Stimulated activated CD4-positive, alpha-beta T cell treated with anti-CD3 and anti-CD28 coated beads, Interleukin-15, amount 100 ng/mL, for 24 hours (primary cell): ENCODE results near the gene EDEM1.
A peak's percentile ranks its signal among the peaks of the same experiment; 100 is the strongest.
"Not testable (repeated sequence)": the region's sequence is repeated elsewhere in the genome, so short reads cannot be mapped to it uniquely, and the experiment has no call there.

Experiments used
- DNase-seq: peaks from one replicate; pipeline ENCODE4 v3.0.0-alpha.2; 2020

Gene EDEM1

DNA sequence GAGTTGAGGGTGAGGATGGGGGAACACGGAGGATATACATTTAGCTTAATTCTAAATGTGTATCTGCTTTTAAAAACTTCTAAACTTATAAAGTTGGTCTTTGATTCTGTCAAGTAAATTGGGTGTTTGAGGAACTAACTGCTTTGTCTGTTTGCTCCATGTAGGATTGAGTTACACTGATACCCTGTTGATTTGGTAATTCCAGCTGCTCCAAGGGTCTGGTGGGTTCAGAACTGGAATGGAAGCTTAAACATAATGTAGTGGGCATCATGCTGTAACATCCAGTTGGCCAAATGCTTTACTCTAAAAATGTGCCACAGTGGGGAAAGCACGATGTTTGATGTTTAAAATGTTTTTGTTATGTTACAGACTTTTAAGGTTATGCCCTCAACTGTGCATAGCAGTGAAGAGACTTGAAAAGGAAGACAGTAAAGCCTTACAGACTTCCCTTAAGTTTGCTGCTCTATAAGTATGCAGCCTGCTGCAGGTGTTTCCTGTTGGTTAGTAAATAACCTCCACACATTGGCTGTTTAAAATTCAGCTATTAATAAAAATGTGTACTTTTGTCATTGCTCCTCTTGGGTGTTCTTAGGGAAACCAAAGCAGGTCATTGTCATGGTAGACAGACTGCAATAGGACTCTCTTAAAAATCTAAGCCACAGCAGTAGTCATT, 5.9 kb upstream of the EDEM1 start:
- DNase-seq = no peak

DNA sequence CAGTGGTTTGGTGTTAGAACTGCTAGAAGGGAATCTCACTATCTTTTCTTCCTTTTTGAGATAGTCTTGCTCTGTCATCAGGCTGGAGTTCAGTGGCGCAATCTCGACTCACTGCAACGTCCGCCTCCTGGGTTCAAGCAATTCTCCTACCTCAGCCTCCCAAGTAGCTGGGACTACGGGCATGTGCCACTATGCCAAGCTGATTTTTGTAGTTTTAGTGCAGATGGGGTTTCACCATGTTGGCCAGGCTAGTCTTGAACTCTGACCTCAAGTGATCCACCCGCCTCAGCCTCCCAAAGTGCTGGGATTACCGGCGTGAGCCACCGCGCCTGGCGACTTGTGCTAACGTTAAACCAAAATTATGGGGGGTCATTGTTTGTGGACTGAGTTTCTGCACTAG, 3.8 kb upstream of the EDEM1 start:
- DNase-seq = not testable (repeated sequence)

DNA sequence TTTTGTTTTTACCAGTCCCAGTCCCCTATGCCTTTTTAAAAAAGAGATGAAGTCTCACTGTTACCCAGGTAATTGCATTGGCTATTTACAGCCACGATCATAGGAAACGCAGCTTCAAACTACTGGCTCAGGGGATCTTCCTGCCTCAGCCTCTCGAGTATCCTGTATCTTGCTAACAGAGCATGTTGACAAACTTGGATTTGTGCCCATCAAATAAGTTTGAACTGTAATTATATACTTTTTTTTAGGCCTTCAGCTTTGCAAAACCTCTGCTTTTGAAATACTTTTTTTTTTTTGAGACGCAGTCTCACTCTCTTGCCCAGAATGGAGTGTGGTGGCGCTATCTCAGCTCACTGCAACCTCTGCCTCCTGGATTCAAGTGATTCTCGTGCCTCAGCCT, 3.0 kb upstream of the EDEM1 start:
- DNase-seq = no peak

DNA sequence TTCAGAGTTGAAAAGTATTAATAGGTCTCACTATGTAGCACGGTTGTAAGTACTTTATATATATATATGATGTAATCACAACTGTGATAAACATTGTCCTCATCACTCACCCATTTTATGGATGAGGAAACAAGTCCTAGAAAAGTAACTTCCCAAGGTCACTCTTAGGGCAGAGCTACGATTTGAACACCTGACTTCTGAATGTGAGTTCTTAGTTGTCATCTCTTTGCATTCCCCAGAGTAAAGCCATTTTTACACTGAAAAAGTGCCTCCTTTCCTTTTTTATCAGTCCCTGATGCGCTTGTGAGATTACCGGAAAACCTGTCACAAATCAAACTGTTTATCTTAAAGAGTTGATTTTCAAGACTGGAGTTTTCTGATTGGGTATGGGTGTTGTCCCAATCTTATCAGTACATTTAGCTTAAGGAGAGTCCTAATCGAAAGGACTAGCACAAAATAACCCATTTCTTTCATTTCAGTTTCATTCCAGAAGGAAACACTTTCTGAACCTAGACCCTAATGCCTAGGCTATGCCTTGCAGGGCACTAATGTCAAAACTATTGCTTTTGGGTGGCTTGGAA, 2.3 kb upstream of the EDEM1 start:
- DNase-seq = no peak

DNA sequence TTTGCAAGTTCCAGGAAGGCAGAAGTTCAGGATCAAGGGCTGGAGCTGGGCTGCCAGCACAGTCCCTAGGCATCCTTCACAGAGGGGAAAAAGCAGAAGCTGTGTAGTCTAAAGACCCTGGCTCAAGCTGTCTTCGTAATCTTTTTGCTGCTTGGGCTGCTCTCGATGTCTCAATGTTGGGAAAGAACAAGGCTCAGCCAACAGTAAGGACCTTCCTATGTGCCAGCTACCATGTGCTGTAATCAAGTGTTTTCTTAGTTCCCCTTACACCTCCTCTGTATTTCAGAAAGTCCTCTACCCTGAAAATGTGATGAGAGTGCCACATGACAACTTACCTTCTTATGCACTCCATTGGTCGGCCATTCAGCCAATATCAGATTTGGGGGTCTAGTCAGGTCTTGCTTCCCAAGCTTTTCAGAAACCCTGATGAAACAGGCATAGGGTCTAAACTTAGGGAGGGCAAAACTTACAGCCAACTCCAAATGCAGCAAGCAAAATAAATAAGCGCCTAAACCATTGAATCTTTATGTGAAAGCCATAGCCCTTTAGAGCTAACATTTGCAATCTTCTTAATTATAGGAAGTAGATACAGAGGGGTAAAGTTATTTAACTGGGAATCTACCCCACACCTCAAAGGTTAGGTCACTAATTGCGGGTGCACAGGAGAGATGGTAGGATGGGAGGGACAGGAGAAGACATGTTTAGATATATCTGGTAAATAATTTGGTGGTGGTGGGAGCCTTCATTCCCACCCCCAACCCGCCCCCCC, 1.2 kb upstream of the EDEM1 start:
- no peak for DNase-seq

DNA sequence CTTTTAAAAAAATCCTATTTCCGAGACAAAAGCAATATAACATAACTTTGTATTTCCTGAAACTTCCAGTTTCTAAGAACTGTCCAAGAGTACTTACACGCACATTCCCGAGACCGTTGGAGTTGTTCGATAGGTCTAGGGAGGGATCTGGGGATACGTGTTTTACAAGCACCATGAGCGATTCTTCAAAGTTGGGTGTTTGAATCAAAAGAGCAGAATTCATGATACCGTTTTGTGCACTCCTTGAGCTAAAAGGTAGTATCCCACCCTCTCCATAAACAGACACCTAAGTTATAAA, 700 bp upstream of the EDEM1 start:
- DNase-seq = no peak

DNA sequence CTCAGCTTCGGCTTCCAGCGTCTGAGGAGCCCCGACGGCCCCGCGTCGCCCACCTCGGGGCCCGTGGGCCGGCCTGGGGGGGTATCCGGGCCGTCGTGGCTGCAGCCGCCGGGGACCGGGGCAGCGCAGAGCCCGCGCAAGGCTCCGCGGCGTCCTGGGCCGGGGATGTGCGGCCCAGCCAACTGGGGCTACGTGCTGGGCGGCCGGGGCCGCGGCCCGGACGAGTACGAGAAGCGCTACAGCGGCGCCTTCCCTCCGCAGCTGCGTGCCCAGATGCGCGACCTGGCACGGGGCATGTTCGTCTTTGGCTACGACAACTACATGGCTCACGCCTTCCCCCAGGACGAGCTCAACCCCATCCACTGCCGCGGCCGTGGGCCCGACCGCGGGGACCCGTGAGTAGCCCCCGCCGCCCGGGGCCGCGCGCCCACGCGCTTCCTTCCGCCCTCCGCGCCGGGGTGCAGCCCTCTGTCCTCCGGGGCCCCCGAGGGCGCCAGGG, 462 bp downstream of the EDEM1 start:
- DNase-seq = peak; percentile 62

DNA sequence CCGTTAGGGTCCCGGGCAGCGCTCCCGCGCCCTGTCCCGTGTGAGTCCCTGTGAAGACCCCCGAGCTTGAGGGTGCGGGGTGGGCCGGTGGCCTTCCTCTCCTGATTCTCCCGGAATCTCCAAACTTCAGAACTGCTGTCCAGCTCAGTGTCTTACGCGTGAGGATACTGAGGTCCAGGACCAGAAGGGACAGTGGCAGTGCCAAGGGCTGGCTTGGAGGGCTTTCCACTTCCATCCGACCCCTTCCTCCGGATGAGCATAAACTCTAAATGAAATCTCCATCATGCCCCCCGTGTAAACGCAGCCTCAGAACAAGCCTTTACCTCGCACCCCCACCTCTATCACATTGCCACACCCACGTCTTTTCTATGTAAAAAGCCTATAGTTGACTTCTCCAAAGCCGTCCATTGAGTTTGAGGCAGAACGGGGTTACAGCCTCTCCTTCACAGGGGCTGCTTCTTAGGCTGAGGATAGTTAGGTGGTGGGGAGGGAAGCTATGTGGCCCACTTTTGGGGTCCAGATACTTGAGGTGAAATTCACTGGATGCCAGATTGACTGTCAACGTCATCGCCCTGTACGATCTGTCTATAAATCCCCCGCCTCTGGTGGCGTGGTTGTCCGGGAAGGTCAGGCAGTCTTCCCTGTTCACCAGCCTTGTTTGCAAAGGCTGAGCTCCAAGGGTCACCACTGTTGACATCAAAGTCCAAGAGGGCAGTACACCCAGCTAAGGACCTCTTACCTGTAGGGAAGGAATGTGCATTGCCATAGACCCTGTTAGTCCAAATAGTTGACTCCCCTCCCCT, 1.1 kb downstream of the EDEM1 start:
- peak; percentile 60 for DNase-seq

DNA sequence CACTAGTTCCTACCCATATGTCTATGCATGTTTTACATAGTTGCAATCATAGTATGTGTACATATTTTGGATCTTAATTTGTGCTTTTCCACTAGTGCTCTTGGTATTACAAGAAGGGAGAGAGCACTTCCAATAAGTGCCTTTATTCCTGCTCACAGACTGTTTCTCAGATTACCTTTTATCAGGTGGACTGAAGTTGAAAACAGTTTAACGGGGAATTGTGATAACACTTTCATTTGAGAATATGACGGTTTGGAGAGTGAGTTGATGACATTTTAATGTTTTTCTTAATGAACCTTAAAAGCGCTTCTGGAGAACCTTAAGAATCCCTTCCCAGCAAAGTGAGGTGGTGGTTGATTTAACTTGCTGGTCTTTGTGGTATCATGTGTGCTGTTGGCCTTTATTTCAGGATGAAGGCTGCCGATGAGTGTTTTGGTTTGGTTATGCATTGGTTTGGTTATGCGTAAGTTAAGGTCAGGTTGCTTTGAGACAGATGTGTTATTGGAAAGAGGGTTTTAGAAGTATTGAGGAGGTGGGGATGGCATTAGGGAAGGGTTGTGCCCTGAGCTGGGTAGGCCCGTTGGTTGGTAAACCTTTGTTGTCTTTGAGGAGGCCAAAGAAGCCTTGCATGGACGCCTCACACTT, 2.8 kb downstream of the EDEM1 start:
- DNase-seq = peak; percentile 42

DNA sequence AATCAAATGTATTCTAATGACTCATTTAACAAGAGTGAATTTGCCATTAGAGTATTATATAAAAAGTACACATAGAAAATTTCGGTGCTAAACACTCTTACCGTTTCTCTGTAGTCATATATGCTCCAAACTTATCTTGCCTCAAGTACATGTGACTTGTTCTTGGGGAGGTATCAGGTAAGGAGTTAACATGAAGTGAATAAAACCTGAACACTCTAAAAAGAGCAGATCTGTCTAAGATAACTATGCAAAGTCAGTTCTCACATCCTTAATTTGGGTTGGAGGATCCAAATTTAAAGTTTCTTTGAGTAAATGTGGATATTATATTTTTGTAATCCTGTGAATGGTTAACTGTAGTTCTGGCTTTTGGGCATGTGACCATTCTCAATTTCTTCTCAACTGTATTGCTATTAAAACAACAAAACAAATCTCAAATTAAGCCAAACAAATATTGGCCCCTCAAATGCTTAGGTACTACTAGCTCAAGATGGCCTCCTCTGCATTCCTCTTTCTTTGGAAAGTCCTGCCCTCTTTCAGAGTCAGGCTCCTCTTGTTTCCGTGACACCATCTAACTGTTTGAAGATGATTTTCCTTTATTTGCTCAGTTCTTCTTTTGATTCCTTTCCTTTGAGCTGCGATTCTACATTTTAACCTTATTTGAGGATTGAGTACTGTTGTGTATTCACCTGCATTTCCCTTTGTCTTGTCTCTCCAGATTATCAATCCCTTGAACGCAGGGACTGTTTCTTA, 4.2 kb downstream of the EDEM1 start:
- no peak for DNase-seq

DNA sequence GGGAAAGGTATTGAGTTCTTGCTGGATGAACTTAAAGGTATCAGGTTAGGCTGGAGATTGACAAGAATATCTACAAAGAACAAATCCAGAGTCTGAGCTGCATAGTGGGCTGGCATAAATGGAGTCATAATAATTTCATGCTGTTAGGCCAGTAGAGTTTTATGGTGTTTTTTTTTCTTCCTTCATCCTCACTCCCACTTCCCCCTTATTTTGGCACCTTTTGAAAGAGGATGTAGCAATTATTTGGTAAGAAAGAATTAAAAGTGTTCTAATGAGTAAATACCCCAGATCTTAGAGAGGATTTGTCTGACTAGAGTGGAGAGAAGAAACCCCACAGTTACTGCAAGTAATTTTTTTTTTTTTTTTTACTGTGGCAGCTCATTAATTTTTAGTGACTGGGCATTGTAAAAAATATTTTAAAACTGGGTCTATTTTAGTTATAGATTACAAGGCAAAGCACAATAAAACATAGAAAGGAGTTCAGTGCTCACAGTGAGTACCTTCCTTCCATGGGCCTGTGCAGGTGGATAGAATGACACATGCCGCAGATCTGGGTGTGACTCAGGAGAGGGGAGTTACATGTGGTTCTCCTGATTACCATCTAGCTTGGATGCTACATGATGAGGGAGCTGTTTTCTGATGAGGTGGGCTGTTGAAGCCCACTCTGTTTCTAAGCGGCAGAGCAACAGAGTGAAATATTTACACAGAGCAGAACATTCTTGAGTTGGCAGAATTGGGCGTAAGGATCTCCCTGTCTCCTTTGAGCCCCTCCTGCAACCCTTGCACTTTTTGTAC, 5.3 kb downstream of the EDEM1 start:
- peak; percentile 67 for DNase-seq

DNA sequence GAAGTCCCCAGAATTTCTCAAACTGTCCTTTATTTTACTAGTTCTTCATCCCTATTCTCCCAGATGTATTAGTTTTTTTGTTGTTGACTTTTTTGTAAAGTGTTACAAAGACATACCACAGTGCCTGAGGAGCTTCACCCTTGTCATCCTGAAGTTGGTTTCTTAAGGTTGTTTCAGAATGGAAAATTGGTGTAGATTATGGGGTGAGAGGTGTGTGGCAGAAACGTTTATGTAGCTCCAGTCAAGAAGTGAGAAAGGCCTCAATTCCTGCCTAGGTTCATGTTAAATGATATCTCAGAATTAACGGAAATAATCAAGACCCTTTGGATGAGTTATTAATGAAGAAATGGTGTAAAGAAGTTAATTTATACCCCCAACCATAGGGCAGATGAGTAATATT, 6.8 kb downstream of the EDEM1 start:
- no peak for DNase-seq

DNA sequence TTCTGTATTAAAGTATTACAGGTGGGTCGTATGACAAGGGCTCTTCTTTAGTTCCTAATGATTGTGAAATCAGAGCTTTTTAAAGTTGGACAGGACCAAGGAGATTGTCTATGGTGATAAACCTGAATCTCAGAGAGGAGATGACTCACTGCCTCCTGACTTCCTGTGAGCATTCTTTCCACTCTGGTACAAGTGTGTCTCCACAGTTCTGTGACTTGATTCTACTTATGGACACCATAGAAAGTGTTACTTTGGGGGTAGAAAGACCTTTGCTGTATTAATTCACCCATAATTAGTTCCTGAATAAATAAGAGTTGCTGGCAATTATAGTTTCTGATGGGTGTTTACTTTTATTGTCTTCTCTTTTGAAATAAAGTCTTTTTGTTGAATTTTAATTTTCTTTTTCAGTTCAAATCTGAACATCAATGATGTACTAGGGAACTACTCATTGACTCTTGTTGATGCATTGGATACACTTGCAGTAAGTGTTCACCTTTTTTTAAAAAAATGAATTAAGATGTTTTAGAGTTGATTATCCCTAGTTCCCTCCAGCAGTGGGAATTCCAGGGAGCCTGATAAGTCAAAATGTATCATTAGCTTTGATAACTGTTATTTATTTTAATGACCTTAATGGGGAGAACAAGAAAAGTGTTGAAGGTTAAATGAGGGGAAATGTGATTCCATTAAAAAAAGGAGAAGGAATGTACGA, 7.4 kb downstream of the EDEM1 start:
- peak; percentile 41 for DNase-seq

DNA sequence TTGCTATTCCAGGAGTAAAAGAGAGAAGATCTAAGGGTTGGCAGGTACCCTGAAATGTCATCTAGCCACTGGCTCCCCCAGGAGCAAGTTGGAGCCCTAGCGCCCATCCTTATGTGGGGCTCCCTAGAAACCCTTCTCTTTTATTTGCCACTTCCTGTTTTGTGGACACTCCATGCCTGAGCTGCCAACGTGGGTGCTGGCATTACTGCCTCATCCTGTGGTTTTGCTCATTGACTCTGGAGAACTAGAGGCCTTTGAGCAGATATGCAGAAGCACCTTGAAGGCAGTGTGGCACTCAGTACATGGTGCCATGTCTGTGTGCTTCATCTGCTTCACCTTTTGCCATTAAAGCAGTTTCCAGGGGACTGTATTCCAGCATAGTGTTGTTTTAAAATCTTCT, 8.1 kb downstream of the EDEM1 start:
- DNase-seq = peak; percentile 57

DNA sequence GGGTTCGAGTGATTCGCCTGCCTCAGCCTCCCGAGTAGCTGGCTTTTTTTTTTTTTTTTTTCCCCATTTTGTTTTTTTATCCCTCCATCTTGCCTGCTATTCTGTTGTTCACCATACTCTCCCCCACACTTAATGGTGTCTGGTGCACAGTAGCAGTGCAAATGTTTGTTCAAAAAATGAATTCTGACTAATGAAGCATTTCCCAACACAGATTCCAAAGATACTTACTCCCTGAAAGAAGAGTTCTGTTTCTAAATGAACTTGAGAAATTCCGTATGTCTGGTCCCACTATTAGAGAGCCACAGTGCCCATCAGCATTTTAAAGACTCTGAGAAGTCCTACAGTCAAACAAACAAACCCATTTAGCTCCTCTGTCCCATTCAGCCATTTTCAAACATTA, 9.5 kb downstream of the EDEM1 start:
- DNase-seq = no peak

DNA sequence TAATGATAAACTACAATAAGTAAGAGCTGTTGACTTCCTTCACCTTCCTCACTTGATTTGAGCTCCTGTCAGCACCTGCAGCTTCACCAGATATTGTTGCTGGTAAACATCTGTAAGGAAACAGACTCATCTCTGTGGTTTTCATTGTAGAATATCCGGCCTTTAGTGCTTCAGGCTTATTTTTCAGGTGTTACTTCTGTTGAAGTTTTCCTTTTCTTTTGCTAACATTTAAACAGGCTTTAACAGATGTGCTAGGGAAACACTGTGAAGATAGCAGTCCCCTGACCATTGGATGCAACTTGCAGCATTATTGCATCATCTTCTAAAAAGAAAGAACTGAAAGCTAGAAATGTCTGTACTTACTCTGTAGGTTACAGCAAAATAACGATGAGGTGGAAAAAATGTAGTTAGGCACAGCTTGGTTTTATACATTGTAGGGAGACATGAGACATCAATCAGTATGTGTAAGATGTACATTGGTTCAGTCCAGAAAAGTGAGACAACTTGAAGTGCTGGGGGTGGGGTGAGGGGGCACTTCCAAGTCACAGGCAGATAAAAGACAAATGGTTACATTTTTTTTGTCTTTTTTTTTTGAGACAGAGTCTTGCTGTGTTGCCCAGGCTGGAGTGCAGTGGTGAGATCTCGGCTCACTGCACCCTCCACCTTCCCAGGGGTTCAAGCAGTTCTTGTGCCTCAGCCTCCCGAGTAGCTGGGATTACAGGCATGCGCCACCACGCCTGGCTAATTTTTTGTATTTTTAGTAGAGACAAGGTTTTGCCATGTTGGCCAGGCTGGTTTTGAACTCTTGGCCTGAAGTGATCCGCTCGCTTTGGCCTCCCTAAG, 10.2 kb downstream of the EDEM1 start:
- peak; percentile 56 for DNase-seq

DNA sequence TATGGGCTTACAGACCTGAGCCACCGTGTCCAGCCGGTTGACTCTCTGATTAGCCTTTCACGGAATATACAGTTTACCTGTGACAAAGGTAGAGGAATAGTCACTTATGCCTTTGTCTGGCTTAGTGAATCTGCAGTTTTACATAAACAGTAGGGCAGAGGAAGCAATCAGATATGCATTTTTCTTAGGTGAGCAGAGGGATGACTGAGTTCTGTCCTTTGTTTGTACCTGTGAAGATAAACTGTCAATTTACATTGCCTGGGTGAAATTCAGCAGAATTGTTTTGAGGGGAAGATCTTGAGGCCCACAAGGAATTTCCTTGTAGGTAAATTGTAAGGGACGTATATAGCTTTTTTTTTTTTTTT, 10.8 kb downstream of the EDEM1 start:
- DNase-seq = no peak

DNA sequence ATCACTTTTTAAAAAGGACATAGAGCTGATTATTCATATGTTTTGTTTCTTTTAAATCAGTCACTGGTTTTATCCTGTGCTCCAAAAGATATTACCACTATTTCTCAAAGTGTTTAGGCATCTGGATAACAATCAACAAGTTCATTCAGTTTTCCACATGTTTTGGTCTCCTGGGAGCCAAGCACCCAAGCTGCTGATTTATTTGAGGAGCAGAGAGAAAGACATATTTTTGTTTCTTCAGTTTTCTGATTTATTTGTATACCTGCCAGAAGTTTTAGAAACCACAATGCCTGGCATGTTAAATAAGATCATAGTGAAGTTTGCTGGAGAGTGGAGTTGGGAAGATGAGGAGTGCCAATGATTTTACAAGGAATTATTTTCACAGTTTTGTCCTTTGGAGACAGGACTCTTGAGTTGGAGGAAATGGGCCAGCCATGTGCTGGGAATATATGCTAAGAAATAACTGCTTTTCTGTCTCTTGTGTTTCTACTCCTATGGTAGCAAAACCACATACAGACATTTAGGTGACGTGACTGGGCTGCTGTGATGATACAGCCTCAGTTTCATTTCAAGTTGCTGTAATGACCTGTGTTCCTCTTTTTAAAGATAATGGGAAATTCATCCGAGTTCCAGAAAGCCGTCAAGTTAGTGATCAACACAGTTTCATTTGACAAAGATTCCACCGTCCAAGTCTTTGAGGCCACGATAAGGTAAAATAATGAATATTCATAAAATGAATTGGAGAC, 11.7 kb downstream of the EDEM1 start:
- peak; percentile 40 for DNase-seq

DNA sequence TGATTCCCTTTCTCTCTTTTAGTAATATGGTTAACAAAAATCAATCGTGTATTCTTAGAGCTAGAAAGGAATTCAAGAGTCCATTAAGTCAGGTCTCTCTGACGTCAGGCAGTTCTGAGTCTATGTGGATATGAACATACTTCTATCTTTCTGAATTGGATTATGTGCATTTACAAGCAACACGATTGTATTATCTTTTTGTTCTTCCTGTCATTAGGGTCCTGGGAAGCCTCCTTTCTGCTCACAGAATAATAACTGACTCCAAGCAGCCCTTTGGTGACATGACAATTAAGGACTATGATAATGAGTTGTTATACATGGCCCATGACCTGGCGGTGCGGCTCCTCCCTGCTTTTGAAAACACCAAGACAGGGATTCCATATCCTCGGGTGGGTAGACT, 14.0 kb downstream of the EDEM1 start:
- no peak for DNase-seq
